PC-3 (cell line): Measurements from ENCODE around the gene DLGAP4.

Experiments
- CTCF ChIP-seq: fragments of 300-600 bp; sonication (generic); conservative IDR thresholded peaks from 2 replicates; pipeline ENCODE4 v1.5.1; 2017; ENCODE audit warnings: antibody characterized with exemption, low read depth, mild to moderate bottlenecking, low read length
- EZH2 ChIP-seq: fragments of 300-600 bp; sonication (generic); IDR thresholded peaks from one replicate; pipeline ENCODE4 v1.6.1; 2017; ENCODE audit warnings: antibody characterized with exemption, mild to moderate bottlenecking, low read length; ENCODE audit not compliant: unreplicated experiment
- EZH2phosphoT487 ChIP-seq: fragments of 300-600 bp; sonication (generic); IDR thresholded peaks from 2 replicates; pipeline ENCODE4 v1.6.1; 2018; ENCODE audit warnings: mild to moderate bottlenecking, antibody characterized with exemption, low read length, borderline replicate concordance

- TF ChIP-seq CTCF (no peak), EZH2 (no peak), EZH2phosphoT487 (no peak)
Measured at GRCh38 chr20:36366623-36367369, 60.7 kb downstream of the DLGAP4 start.
